GM12878 (cell line): ENCODE measurements around the gene PAX9. TPM values are rescaled to one million over a fixed set of nuclear protein-coding genes. Genes with fewer than 3 reads are reported as not detected.

Experiments used
- ATAC-seq: fragments of 200-7000 bp; cut with Tn5 transposase; 3 replicates; pipeline ENCODE4 v1.9.1; 2020; ENCODE audit warnings: mild to moderate bottlenecking, moderate library complexity
- BruUV-seq: library from RNA; stranded (reverse); fragments of 400-500 nt; replicated peaks from 2 replicates; lab custom pipeline; 2021; lab: Mats Ljungman, UMichigan
- CTCF ChIA-PET: fragments of 300-600 bp; sonication (Branson Sonifier 250); formaldehyde crosslinking; extraction: SDS; loops from one replicate; lab custom pipeline; 2021; ENCODE audit warnings: inconsistent platforms; lab: Yijun Ruan, JAX
- POLR2A ChIA-PET: fragments of 350-600 bp; formaldehyde crosslinking; extraction: SDS; loops from one replicate; lab custom pipeline; 2021; ENCODE audit warnings: inconsistent platforms; lab: Charles Lee
- RAD21 ChIA-PET: fragments of 300-600 bp; sonication (Branson Sonifier 250); formaldehyde crosslinking; loops from one replicate; lab custom pipeline; 2023; ENCODE audit warnings: antibody characterized with exemption; ENCODE audit not compliant: unreplicated experiment; lab: Charles Lee
- SMC1A ChIA-PET: fragments of 300-600 bp; sonication (Branson Sonifier 250); formaldehyde crosslinking; loops from one replicate; lab custom pipeline; 2023; ENCODE audit not compliant: unreplicated experiment, uncharacterized antibody; lab: Charles Lee
- DNase-seq: peaks from one replicate; pipeline ENCODE4 v3.0.0-alpha.2; 2011; ENCODE audit warnings: low read depth, low spot score
- FAIRE-seq: peaks from 3 replicates; lab custom pipeline; 2011; peaks lifted over from hg19 to GRCh38; lab: Jason Lieb, UNC
- H2AFZ ChIP-seq: 2 replicates; pipeline ENCODE4 v1.6.0; 2011; ENCODE audit warnings: low read depth, low read length, control low read depth; ENCODE audit not compliant: control insufficient read depth
- H3K27ac ChIP-seq: 2 replicates; pipeline ENCODE4 v1.5.1; 2011; ENCODE audit warnings: control low read depth; ENCODE audit not compliant: control insufficient read depth, insufficient read depth
- H3K27me3 ChIP-seq, 2 experiments: replicated peaks in 1 of 2; 2 replicates each; pipeline versions ENCODE4 v1.6.0 to v1.6.1; 2011; ENCODE audit warnings: low read length in 1 of 2; ENCODE audit not compliant: control insufficient read depth in 2 of 2, insufficient read depth in 2 of 2
- H3K36me3 ChIP-seq, 2 experiments: 2 replicates each; pipeline ENCODE4 v1.5.1; 2011; ENCODE audit warnings: low read length in 1 of 2; ENCODE audit not compliant: control insufficient read depth in 2 of 2, insufficient read depth in 2 of 2
- H3K4me1 ChIP-seq: 2 replicates; pipeline ENCODE4 v1.6.1; 2011; ENCODE audit warnings: mild to moderate bottlenecking, low read length, moderate library complexity, mixed read lengths; ENCODE audit not compliant: control insufficient read depth, insufficient read depth
- H3K4me2 ChIP-seq: 2 replicates; pipeline ENCODE4 v1.6.0; 2011; ENCODE audit warnings: control low read depth; ENCODE audit not compliant: control insufficient read depth, insufficient read depth
- H3K4me3 ChIP-seq: fragments of 200-600 bp; sonication (generic); 2 replicates; pipeline ENCODE4 v1.5.1; 2016
- H3K79me2 ChIP-seq: 2 replicates; pipeline ENCODE4 v1.6.0; 2011; ENCODE audit warnings: low read length; ENCODE audit not compliant: control insufficient read depth, insufficient read depth
- H3K9ac ChIP-seq: 2 replicates; pipeline ENCODE4 v1.8.0; 2011; ENCODE audit warnings: low read length, control low read depth, mixed read lengths; ENCODE audit not compliant: control insufficient read depth, insufficient read depth
- H3K9me3 ChIP-seq: replicated peaks from 3 replicates; pipeline ENCODE4 v1.5.1; 2011; ENCODE audit warnings: mild to moderate bottlenecking, low read length; ENCODE audit not compliant: control insufficient read depth, insufficient read depth
- H4K20me1 ChIP-seq: 2 replicates; pipeline ENCODE4 v1.6.0; 2011; ENCODE audit not compliant: control insufficient read depth, insufficient read depth
- E4F1 ChIP-seq: fragments of 450-650 bp; IDR thresholded peaks from 2 replicates; pipeline ENCODE4 v1.6.1; 2018; ENCODE audit warnings: borderline replicate concordance, mild to moderate bottlenecking; ENCODE audit not compliant: partially characterized antibody
- HDGF ChIP-seq: fragments of 450-650 bp; IDR thresholded peaks from 2 replicates; pipeline ENCODE4 v1.6.1; 2016; ENCODE audit warnings: antibody characterized with exemption
- NFYA ChIP-seq: IDR thresholded peaks from 2 replicates; pipeline ENCODE4 v1.6.1; 2011; ENCODE audit warnings: low read depth, mild to moderate bottlenecking, low read length, improper control_type of control experiment, borderline replicate concordance
- NR2F1 ChIP-seq: fragments of 450-650 bp; conservative IDR thresholded peaks from 2 replicates; pipeline ENCODE4 v1.6.1; 2017; ENCODE audit warnings: mild to moderate bottlenecking
- PKNOX1 ChIP-seq: fragments of 450-650 bp; IDR thresholded peaks from 2 replicates; pipeline ENCODE4 v1.6.1; 2016; ENCODE audit warnings: mild to moderate bottlenecking
- RB1 ChIP-seq: fragments of 450-650 bp; formaldehyde crosslinking; IDR thresholded peaks from 2 replicates; pipeline ENCODE4 v1.6.1; 2017; ENCODE audit warnings: mild to moderate bottlenecking, borderline replicate concordance
- TBL1XR1 ChIP-seq: IDR thresholded peaks from 2 replicates; pipeline ENCODE4 v1.6.1; 2012; ENCODE audit warnings: low read depth, low read length, improper control_type of control experiment
- ZNF687 ChIP-seq: fragments of 450-650 bp; IDR thresholded peaks from 2 replicates; pipeline ENCODE4 v1.6.1; 2017; ENCODE audit warnings: mild to moderate bottlenecking, moderate library complexity
- WGBS: methylation state at CpG from one replicate; pipeline ENCODE4 v1.1.6; 2016; ENCODE audit warnings: low lambda C conversion rate; ENCODE audit not compliant: insufficient replicate concordance, insufficient coverage; ENCODE audit errors: missing lambda C conversion rate; 5-methylcytosine and 5-hydroxymethylcytosine counted together
- in situ Hi-C: fragments of 300-500 bp; cut with MboI; formaldehyde crosslinking; loops from 9 replicates; pipeline ENCODE4 v1.14.3; 2018; ENCODE audit warnings: mixed read lengths
- intact Hi-C: fragments of 100-400 bp; cut with micrococcal nuclease; formaldehyde crosslinking; loops from one replicate; pipeline ENCODE4 v1.14.2; 2022; ENCODE audit not compliant: unreplicated experiment
- polyA plus RNA-seq, 11 experiments: library from polyadenylated mRNA; depleted of rRNA in 4 of 11; unstranded in 6 of 11; stranded (reverse) in 5 of 11; fragments of >200 nt; fragmentation: Nextera tagmentation in 4 of 11; fragmentation: Illumina TruSeq in 1 of 11; extraction: Ambion mirVana in 4 of 11; extraction: Trizol in 1 of 11; gene quantifications; 1 replicate in 1 of 11; 2 replicates in 10 of 11; pipeline versions ENCODE4 v1.2.1 to v1.2.3, GENCODE V29; 2011 to 2016; ENCODE audit warnings: inconsistent platforms in 2 of 11, missing spikeins in 2 of 11, low read depth in 1 of 11
- total RNA-seq, 4 experiments: library from RNA; depleted of rRNA in 3 of 4; stranded (reverse); fragments of >200 nt in 3 of 4; fragmentation: Illumina TruSeq in 1 of 4; extraction: Trizol in 1 of 4; gene quantifications; 2 replicates each; pipeline versions ENCODE4 v1.2.1 to v1.2.3, GENCODE V29; 2013 to 2021

The PAX9 gene
- total and polyA plus RNA-seq, 10 of the 15 experiments (the other 5 are each of a cell fraction or from before 2014, with no cell fraction given) = 0.03 to 8.2 (median 0.09) TPM; not detected in 3

DNA sequence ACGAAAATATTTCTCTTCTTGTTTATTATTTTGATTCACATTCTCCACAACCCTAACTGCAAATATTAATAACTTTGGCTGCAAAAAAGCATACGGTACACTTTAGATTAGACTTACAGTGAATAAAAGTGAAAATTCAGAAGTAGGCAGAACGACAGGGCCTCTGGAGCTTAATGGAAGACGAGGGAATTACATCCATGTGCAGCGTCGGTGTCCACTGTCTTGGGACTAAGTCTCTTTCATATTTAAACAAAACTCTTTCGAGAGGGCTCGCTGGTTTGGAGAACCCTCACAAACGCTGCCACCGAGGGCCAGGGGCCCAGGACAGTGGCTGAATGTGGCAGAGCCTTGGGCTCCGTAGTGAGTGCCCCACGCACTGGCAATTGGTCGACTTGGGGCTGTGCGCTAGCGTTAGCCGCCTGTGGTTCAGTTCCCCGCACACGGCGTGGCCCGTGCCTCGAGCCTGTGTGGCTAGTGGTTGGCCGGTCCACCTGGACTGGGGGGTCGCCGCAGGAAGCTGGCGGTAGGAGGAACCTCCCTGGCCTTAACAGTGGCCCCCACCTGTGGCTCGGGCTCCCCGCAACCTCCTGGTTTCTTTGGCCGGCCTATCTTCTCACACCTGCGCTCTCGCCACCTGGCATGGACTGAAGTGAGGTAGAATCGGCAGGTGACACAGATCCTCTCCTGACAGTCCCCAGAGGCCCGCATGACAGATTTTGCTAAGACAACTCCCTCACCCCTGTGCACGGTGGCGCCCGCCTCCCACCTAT lies 739 bp upstream of the PAX9 start:
- TF ChIP-seq NFYA = no peak
- TF ChIP-seq HDGF = no peak
- no peak for TF ChIP-seq ZNF687
- TF ChIP-seq E4F1 = no peak
- TF ChIP-seq RB1 = no peak
- TF ChIP-seq NR2F1 = no peak
- no peak for TF ChIP-seq PKNOX1
- TF ChIP-seq TBL1XR1 = no peak
- Histone ChIP-seq H3K27ac (no peak overlapping the region), H3K4me1 (no peaks in the 10 kb centered on the region), H3K36me3 (no peaks in the 10 kb centered on the region), H3K27me3 (peaks cover 5 to 22% of the 10 kb centered on the region in 2 experiments; a peak in 3 of 4 replicates), H3K79me2 (no peaks in the 10 kb centered on the region), H3K4me3 (no peak overlapping the region), H3K9ac (no peak overlapping the region), H4K20me1 (no peaks in the 10 kb centered on the region), H3K4me2 (no peak overlapping the region), H2AFZ (no peak overlapping the region), H3K9me3 (peaks cover 5% of the 10 kb centered on the region; the same call in 1 of the 3 replicates)
- RAD21 ChIA-PET = interaction anchor here (1.0 to 1.9 kb wide), 2 partner anchors 281 kb away, joined by 4 to 6 read pairs; no protein-coding TSS in a partner anchor
- DNase-seq (no peak), ATAC-seq (no peak), FAIRE-seq (no peak)
- intact Hi-C loops (loop anchor here (2.0 kb wide), 1 partner anchor 282 kb away; no protein-coding TSS in a partner anchor), in situ Hi-C loops (no loop called here)
- BruUV-seq = no TSS peak
- POLR2A ChIA-PET = no interaction called here
- SMC1A ChIA-PET = interaction anchor here (1.0 to 1.5 kb wide), 2 partner anchors 11 to 281 kb away, joined by 3 to 5 read pairs; no protein-coding TSS in a partner anchor
- CTCF ChIA-PET = interaction anchor here (1.0 to 3.6 kb wide), 3 partner anchors 94 to 282 kb away, joined by 3 to 17 read pairs (median 3); no protein-coding TSS in a partner anchor
- 45% methylated on average over 35 of the region's 35 CpGs for WGBS
